ENCODE results near the gene TBXAS1.

- TF ChIP-seq, protein P1, sequence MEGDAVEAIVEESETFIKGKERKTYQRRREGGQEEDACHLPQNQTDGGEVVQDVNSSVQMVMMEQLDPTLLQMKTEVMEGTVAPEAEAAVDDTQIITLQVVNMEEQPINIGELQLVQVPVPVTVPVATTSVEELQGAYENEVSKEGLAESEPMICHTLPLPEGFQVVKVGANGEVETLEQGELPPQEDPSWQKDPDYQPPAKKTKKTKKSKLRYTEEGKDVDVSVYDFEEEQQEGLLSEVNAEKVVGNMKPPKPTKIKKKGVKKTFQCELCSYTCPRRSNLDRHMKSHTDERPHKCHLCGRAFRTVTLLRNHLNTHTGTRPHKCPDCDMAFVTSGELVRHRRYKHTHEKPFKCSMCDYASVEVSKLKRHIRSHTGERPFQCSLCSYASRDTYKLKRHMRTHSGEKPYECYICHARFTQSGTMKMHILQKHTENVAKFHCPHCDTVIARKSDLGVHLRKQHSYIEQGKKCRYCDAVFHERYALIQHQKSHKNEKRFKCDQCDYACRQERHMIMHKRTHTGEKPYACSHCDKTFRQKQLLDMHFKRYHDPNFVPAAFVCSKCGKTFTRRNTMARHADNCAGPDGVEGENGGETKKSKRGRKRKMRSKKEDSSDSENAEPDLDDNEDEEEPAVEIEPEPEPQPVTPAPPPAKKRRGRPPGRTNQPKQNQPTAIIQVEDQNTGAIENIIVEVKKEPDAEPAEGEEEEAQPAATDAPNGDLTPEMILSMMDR (IDR thresholded peaks at IDR 0.05; ENCODE audit: insufficient read depth, low read length, poor library complexity, severe bottlenecking), result no peak
- TF ChIP-seq EZH2phosphoT487 (conservative IDR thresholded peaks at IDR 0.05; ENCODE audit: low read length), result no peak
These were observed 231.2 kb downstream of the TBXAS1 start for GRCh38 chr7:140060243-140060630.
